Measurements from ENCODE around the gene NTHL1. TPM values are rescaled to one million over a fixed set of nuclear protein-coding genes. Genes with fewer than 3 reads are reported as not detected.

Gene NTHL1
- total and polyA plus RNA-seq, 2 donors (not counting 1 experiment from before 2014, with no cell fraction given) = 8.4 to 44.4 TPM

DNA sequence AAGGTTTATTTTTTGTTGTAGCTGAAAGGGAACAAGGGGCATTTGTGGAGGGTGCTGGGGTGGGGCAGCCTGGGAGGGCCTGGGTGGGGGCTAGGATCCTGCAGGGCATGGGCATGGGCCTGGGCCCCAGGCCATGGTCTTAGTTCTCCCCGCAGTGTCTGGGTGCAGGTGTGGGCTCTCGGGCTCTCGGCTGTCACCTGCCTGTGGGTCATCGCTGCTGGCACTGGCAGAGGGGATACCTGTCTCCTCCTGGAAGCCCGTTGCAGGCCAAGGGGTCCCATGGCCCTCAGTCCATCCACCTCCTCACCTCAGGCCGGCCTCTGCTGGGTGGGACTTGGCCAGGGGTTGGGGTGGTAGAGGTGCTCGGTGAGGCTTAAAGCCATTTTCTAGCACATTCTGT, 30.5 kb upstream of the NTHL1 start:
- Histone ChIP-seq H3K36me3 (ENCODE audit: control insufficient read depth, insufficient read depth, low read length) (peaks cover 41% of the 10 kb centered on the region), H3K9me3 (ENCODE audit: control insufficient read depth, insufficient read depth, low read depth, low read length) (no peaks in the 10 kb centered on the region), H3K4me2 (ENCODE audit: extremely low read depth, insufficient read depth, low read length) (no peak overlapping the region), H3K27ac (ENCODE audit: insufficient read depth, low read length) (no peak overlapping the region), H3K27me3 (ENCODE audit: control insufficient read depth, insufficient read depth, low read length) (no peaks in the 10 kb centered on the region), H3K79me2 (ENCODE audit: control insufficient read depth, insufficient read depth, low read length) (no peaks in the 10 kb centered on the region), H3K4me3 (replicated peaks in 1 of 4; ENCODE audit: control extremely low read depth in 1 of 4, insufficient read depth in 1 of 4, low read depth in 3 of 4, low read length in 4 of 4) (no peak overlapping the region), H3K9ac (ENCODE audit: insufficient read depth, low read length) (no peak overlapping the region), H3K4me1 (ENCODE audit: control insufficient read depth, extremely low read depth, insufficient read depth, low read length) (peaks cover 6% of the 10 kb centered on the region), H4K20me1 (ENCODE audit: control insufficient read depth, extremely low read depth, insufficient read depth, low read length) (no peaks in the 10 kb centered on the region), H2AFZ (ENCODE audit: low read length) (no peak overlapping the region)
- DNase-seq (ENCODE audit: low read depth in 2 of 2) = no peak
- no peak for TF ChIP-seq EZH2 (IDR thresholded peaks at IDR 0.05; ENCODE audit: low read length, missing control alignments)
- TF ChIP-seq, protein P1, sequence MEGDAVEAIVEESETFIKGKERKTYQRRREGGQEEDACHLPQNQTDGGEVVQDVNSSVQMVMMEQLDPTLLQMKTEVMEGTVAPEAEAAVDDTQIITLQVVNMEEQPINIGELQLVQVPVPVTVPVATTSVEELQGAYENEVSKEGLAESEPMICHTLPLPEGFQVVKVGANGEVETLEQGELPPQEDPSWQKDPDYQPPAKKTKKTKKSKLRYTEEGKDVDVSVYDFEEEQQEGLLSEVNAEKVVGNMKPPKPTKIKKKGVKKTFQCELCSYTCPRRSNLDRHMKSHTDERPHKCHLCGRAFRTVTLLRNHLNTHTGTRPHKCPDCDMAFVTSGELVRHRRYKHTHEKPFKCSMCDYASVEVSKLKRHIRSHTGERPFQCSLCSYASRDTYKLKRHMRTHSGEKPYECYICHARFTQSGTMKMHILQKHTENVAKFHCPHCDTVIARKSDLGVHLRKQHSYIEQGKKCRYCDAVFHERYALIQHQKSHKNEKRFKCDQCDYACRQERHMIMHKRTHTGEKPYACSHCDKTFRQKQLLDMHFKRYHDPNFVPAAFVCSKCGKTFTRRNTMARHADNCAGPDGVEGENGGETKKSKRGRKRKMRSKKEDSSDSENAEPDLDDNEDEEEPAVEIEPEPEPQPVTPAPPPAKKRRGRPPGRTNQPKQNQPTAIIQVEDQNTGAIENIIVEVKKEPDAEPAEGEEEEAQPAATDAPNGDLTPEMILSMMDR (conservative IDR thresholded peaks at IDR 0.05 in 1 of 2, IDR thresholded peaks at IDR 0.05 in 1 of 2; ENCODE audit: low read depth in 1 of 2, low read length in 2 of 2) = no peak

DNA sequence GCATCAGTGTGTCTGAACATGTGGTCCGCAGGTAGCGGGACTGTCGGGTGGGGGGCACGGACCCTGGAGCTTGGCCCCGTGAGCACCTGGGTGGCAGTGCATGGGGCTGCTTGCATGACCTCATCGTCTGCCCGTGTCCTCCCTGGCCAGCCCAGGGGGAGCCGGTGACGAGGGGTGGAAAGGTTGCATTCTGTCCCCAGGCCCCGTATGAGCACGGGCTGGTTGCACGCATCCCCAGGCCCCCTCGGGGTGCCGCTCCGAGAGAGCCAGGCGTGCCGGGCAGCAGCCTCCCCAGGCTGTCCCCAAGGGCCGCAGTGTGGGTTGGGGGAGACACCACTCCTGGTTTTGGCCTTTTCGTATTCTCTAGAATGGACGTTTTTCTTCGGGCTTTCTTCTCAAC, 30.1 kb upstream of the NTHL1 start:
- H3K36me3 ChIP-seq (ENCODE audit: control insufficient read depth, insufficient read depth, low read length) = peaks cover 39% of the 10 kb centered on the region
- no peak for DNase-seq (ENCODE audit: low read depth in 2 of 2)
- TF ChIP-seq, protein P1 (conservative IDR thresholded peaks at IDR 0.05 in 1 of 2, IDR thresholded peaks at IDR 0.05 in 1 of 2; ENCODE audit: low read depth in 1 of 2, low read length in 2 of 2) = no peak
- TF ChIP-seq EZH2 (IDR thresholded peaks at IDR 0.05; ENCODE audit: low read length, missing control alignments) = no peak

DNA sequence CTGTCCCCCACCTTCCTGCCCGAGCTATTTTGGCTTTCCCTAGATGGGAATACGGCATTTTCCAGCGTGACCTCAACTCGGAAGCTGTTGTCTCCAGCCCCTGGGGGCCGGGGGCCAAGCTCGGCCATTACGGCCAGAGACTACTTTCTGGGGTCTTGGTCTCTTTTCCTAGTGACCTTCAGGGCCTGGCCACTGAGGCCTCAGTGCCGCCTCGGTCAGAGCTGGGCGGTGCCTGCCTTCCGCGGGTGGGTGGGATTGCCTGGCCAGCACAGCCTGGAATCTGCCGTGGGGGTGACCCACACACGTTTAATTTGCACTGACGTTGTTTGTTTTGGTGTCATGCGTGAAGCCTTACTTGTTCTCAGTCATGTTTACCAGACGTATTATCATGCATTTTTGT, 29.4 kb upstream of the NTHL1 start:
- H3K4me3 ChIP-seq (replicated peaks in 1 of 4; ENCODE audit: control extremely low read depth in 1 of 4, insufficient read depth in 1 of 4, low read depth in 3 of 4, low read length in 4 of 4) = no peak overlapping the region
- no peak for TF ChIP-seq EZH2 (IDR thresholded peaks at IDR 0.05; ENCODE audit: low read length, missing control alignments)
- TF ChIP-seq, protein P1 (conservative IDR thresholded peaks at IDR 0.05 in 1 of 2, IDR thresholded peaks at IDR 0.05 in 1 of 2; ENCODE audit: low read depth in 1 of 2, low read length in 2 of 2) = no peak
- peaks cover 2% of the 10 kb centered on the region for H3K4me1 ChIP-seq (ENCODE audit: control insufficient read depth, extremely low read depth, insufficient read depth, low read length)
- H2AFZ ChIP-seq (ENCODE audit: low read length) = no peak overlapping the region
- H4K20me1 ChIP-seq (ENCODE audit: control insufficient read depth, extremely low read depth, insufficient read depth, low read length) = no peaks in the 10 kb centered on the region
- H3K4me2 ChIP-seq (ENCODE audit: extremely low read depth, insufficient read depth, low read length) = no peak overlapping the region
- H3K27me3 ChIP-seq (ENCODE audit: control insufficient read depth, insufficient read depth, low read length) = no peaks in the 10 kb centered on the region
- H3K27ac ChIP-seq (ENCODE audit: insufficient read depth, low read length) = no peak overlapping the region
- no peaks in the 10 kb centered on the region for H3K9me3 ChIP-seq (ENCODE audit: control insufficient read depth, insufficient read depth, low read depth, low read length)
- H3K79me2 ChIP-seq (ENCODE audit: control insufficient read depth, insufficient read depth, low read length) = no peaks in the 10 kb centered on the region
- H3K9ac ChIP-seq (ENCODE audit: insufficient read depth, low read length) = no peak overlapping the region
- H3K36me3 ChIP-seq (ENCODE audit: control insufficient read depth, insufficient read depth, low read length) = peaks cover 41% of the 10 kb centered on the region
- no peak for DNase-seq (ENCODE audit: low read depth in 2 of 2)

More for the DNA sequence above, 30.1 kb upstream of the NTHL1 start:
- H3K9me3 ChIP-seq (ENCODE audit: control insufficient read depth, insufficient read depth, low read depth, low read length) = no peaks in the 10 kb centered on the region
- H2AFZ ChIP-seq (ENCODE audit: low read length) = no peak overlapping the region
- no peak overlapping the region for H3K4me3 ChIP-seq (replicated peaks in 1 of 4; ENCODE audit: control extremely low read depth in 1 of 4, insufficient read depth in 1 of 4, low read depth in 3 of 4, low read length in 4 of 4)
- H3K27me3 ChIP-seq (ENCODE audit: control insufficient read depth, insufficient read depth, low read length) = no peaks in the 10 kb centered on the region
- no peaks in the 10 kb centered on the region for H3K79me2 ChIP-seq (ENCODE audit: control insufficient read depth, insufficient read depth, low read length)
- H3K4me1 ChIP-seq (ENCODE audit: control insufficient read depth, extremely low read depth, insufficient read depth, low read length) = peaks cover 4% of the 10 kb centered on the region
- H3K4me2 ChIP-seq (ENCODE audit: extremely low read depth, insufficient read depth, low read length) = no peak overlapping the region
- H4K20me1 ChIP-seq (ENCODE audit: control insufficient read depth, extremely low read depth, insufficient read depth, low read length) = no peaks in the 10 kb centered on the region
- no peak overlapping the region for H3K27ac ChIP-seq (ENCODE audit: insufficient read depth, low read length)
- H3K9ac ChIP-seq (ENCODE audit: insufficient read depth, low read length) = no peak overlapping the region
